ENCODE data around the gene DIDO1.

The DIDO1 gene

GRCh38 chr20:62885896-62886708, 40.2 kb downstream of the DIDO1 start:
- peaks cover 38 to 66% of the 10 kb centered on the region in 2 donors for H3K36me3 ChIP-seq (ENCODE audit: control insufficient read depth in 1 of 2, insufficient read depth in 2 of 2, low read length in 2 of 2)
- H3K4me1 ChIP-seq (ENCODE audit: control insufficient read depth in 1 of 2, insufficient read depth in 2 of 2, low read length in 2 of 2), result no peaks in the 10 kb centered on the region
- no peaks in the 10 kb centered on the region for H3K27me3 ChIP-seq (ENCODE audit: low read depth, low read length)
- H3K9me3 ChIP-seq (ENCODE audit: control insufficient read depth in 1 of 2, low read length in 2 of 2), result no peaks in the 10 kb centered on the region
- H3K27ac ChIP-seq (ENCODE audit: low read length), result no peak overlapping the region
- no peak overlapping the region for H3K4me3 ChIP-seq (ENCODE audit: low read depth in 1 of 2, low read length in 2 of 2)

- no peaks in the 10 kb centered on the region for H3K4me1 ChIP-seq (ENCODE audit: control insufficient read depth in 1 of 2, insufficient read depth in 2 of 2, low read length in 2 of 2)
- no peaks in the 10 kb centered on the region for H3K27me3 ChIP-seq (ENCODE audit: low read depth, low read length)
- H3K27ac ChIP-seq (ENCODE audit: low read length), result no peak overlapping the region
- H3K36me3 ChIP-seq (ENCODE audit: control insufficient read depth in 1 of 2, insufficient read depth in 2 of 2, low read length in 2 of 2), result peaks cover 30 to 66% of the 10 kb centered on the region in 2 donors
- H3K4me3 ChIP-seq (ENCODE audit: low read depth in 1 of 2, low read length in 2 of 2), result no peak overlapping the region
- no peaks in the 10 kb centered on the region for H3K9me3 ChIP-seq (ENCODE audit: control insufficient read depth in 1 of 2, low read length in 2 of 2)
Observed at GRCh38 chr20:62885046-62885895, 41.0 kb downstream of the DIDO1 start.

- no peak overlapping the region for H3K4me3 ChIP-seq (ENCODE audit: low read depth in 1 of 2, low read length in 2 of 2)
- no peak overlapping the region for H3K27ac ChIP-seq (ENCODE audit: low read length)
- H3K36me3 ChIP-seq (ENCODE audit: control insufficient read depth in 1 of 2, insufficient read depth in 2 of 2, low read length in 2 of 2), result peaks cover 22 to 66% of the 10 kb centered on the region in 2 donors
- H3K4me1 ChIP-seq (ENCODE audit: control insufficient read depth in 1 of 2, insufficient read depth in 2 of 2, low read length in 2 of 2), result no peaks in the 10 kb centered on the region
- H3K27me3 ChIP-seq (ENCODE audit: low read depth, low read length), result no peaks in the 10 kb centered on the region
- H3K9me3 ChIP-seq (ENCODE audit: control insufficient read depth in 1 of 2, low read length in 2 of 2), result no peaks in the 10 kb centered on the region
Observed at GRCh38 chr20:62884556-62884955, 41.7 kb downstream of the DIDO1 start.

GRCh38 chr20:62882426-62882825, 43.9 kb downstream of the DIDO1 start:
- no peaks in the 10 kb centered on the region for H3K27me3 ChIP-seq (ENCODE audit: low read depth, low read length)
- no peak overlapping the region for H3K4me3 ChIP-seq (ENCODE audit: low read depth in 1 of 2, low read length in 2 of 2)
- H3K27ac ChIP-seq (ENCODE audit: low read length), result no peak overlapping the region
- H3K9me3 ChIP-seq (ENCODE audit: control insufficient read depth in 1 of 2, low read length in 2 of 2), result no peaks in the 10 kb centered on the region
- peaks cover 6 to 45% of the 10 kb centered on the region in 2 donors for H3K36me3 ChIP-seq (ENCODE audit: control insufficient read depth in 1 of 2, insufficient read depth in 2 of 2, low read length in 2 of 2)
- H3K4me1 ChIP-seq (ENCODE audit: control insufficient read depth in 1 of 2, insufficient read depth in 2 of 2, low read length in 2 of 2), result peaks cover 0 to 1% of the 10 kb centered on the region in 2 donors

- H3K36me3 ChIP-seq (ENCODE audit: control insufficient read depth in 1 of 2, insufficient read depth in 2 of 2, low read length in 2 of 2), result peaks cover under 1 to 39% of the 10 kb centered on the region in 2 donors
- H3K27ac ChIP-seq (ENCODE audit: low read length), result no peak overlapping the region
- peaks cover 0 to 7% of the 10 kb centered on the region in 2 donors for H3K4me1 ChIP-seq (ENCODE audit: control insufficient read depth in 1 of 2, insufficient read depth in 2 of 2, low read length in 2 of 2)
- H3K27me3 ChIP-seq (ENCODE audit: low read depth, low read length), result no peaks in the 10 kb centered on the region
- H3K9me3 ChIP-seq (ENCODE audit: control insufficient read depth in 1 of 2, low read length in 2 of 2), result no peaks in the 10 kb centered on the region
- no peak overlapping the region for H3K4me3 ChIP-seq (ENCODE audit: low read depth in 1 of 2, low read length in 2 of 2)
Observed at GRCh38 chr20:62881662-62882395, 44.5 kb downstream of the DIDO1 start.

GRCh38 chr20:62880935-62881661, 45.2 kb downstream of the DIDO1 start:
- H3K4me1 ChIP-seq (ENCODE audit: control insufficient read depth in 1 of 2, insufficient read depth in 2 of 2, low read length in 2 of 2), result peaks cover 0 to 14% of the 10 kb centered on the region in 2 donors
- no peak overlapping the region for H3K27ac ChIP-seq (ENCODE audit: low read length)
- no peak overlapping the region for H3K4me3 ChIP-seq (ENCODE audit: low read depth in 1 of 2, low read length in 2 of 2)
- no peaks in the 10 kb centered on the region for H3K27me3 ChIP-seq (ENCODE audit: low read depth, low read length)
- no peaks in the 10 kb centered on the region for H3K9me3 ChIP-seq (ENCODE audit: control insufficient read depth in 1 of 2, low read length in 2 of 2)
- H3K36me3 ChIP-seq (ENCODE audit: control insufficient read depth in 1 of 2, insufficient read depth in 2 of 2, low read length in 2 of 2), result peaks cover 0 to 32% of the 10 kb centered on the region in 2 donors

- no peaks in the 10 kb centered on the region for H3K9me3 ChIP-seq (ENCODE audit: control insufficient read depth in 1 of 2, low read length in 2 of 2)
- no peaks in the 10 kb centered on the region for H3K27me3 ChIP-seq (ENCODE audit: low read depth, low read length)
- H3K27ac ChIP-seq (ENCODE audit: low read length), result no peak overlapping the region
- H3K4me3 ChIP-seq (ENCODE audit: low read depth in 1 of 2, low read length in 2 of 2), result no peak overlapping the region
- H3K4me1 ChIP-seq (ENCODE audit: control insufficient read depth in 1 of 2, insufficient read depth in 2 of 2, low read length in 2 of 2), result peaks cover 0 to 21% of the 10 kb centered on the region in 2 donors
- H3K36me3 ChIP-seq (ENCODE audit: control insufficient read depth in 1 of 2, insufficient read depth in 2 of 2, low read length in 2 of 2), result peaks cover 0 to 28% of the 10 kb centered on the region in 2 donors
Observed at GRCh38 chr20:62880147-62880934, 46.0 kb downstream of the DIDO1 start.

- Histone ChIP-seq H3K36me3 (ENCODE audit: control insufficient read depth in 1 of 2, insufficient read depth in 2 of 2, low read length in 2 of 2) (peaks cover 0 to 28% of the 10 kb centered on the region in 2 donors), H3K27me3 (ENCODE audit: low read depth, low read length) (no peaks in the 10 kb centered on the region), H3K4me3 (ENCODE audit: low read depth in 1 of 2, low read length in 2 of 2) (no peak overlapping the region), H3K27ac (ENCODE audit: low read length) (no peak overlapping the region), H3K4me1 (ENCODE audit: control insufficient read depth in 1 of 2, insufficient read depth in 2 of 2, low read length in 2 of 2) (peaks cover 0 to 21% of the 10 kb centered on the region in 2 donors), H3K9me3 (ENCODE audit: control insufficient read depth in 1 of 2, low read length in 2 of 2) (no peaks in the 10 kb centered on the region)
Observed at GRCh38 chr20:62879275-62880146, 46.8 kb downstream of the DIDO1 start.

GRCh38 chr20:62878244-62879038, 47.9 kb downstream of the DIDO1 start:
- Histone ChIP-seq H3K27me3 (ENCODE audit: low read depth, low read length) (no peaks in the 10 kb centered on the region), H3K4me1 (ENCODE audit: control insufficient read depth in 1 of 2, insufficient read depth in 2 of 2, low read length in 2 of 2) (peaks cover 0 to 21% of the 10 kb centered on the region in 2 donors), H3K36me3 (ENCODE audit: control insufficient read depth in 1 of 2, insufficient read depth in 2 of 2, low read length in 2 of 2) (peaks cover 0 to 28% of the 10 kb centered on the region in 2 donors)

More at GRCh38 chr20:62878244-62879038, 47.9 kb downstream of the DIDO1 start:
- Histone ChIP-seq H3K9me3 (ENCODE audit: control insufficient read depth in 1 of 2, low read length in 2 of 2) (no peaks in the 10 kb centered on the region), H3K4me3 (ENCODE audit: low read depth in 1 of 2, low read length in 2 of 2) (no peak overlapping the region), H3K27ac (ENCODE audit: low read length) (no peak overlapping the region)

Measured in muscle layer of duodenum (tissue), 2 donors.